Measurements from ENCODE around the gene HHAT.

Gene HHAT

GRCh38 chr1:210700511-210700910 lies 371.8 kb downstream of the HHAT start:
- H3K36me3 ChIP-seq (ENCODE audit: control insufficient read depth in 5 of 5, insufficient read depth in 5 of 5, low read length in 5 of 5), result no peaks in the 10 kb centered on the region
- H3K4me3 ChIP-seq (ENCODE audit: low read depth in 1 of 5, low read length in 5 of 5), result no peak overlapping the region
- no peaks in the 10 kb centered on the region for H3K27me3 ChIP-seq (ENCODE audit: control insufficient read depth in 5 of 5, insufficient read depth in 4 of 5, low read length in 5 of 5)
- H3K9me3 ChIP-seq (ENCODE audit: control insufficient read depth in 5 of 5, low read length in 5 of 5), result no peaks in the 10 kb centered on the region
- peaks cover 0 to 5% (median 0%) of the 10 kb centered on the region in 5 donors for H3K4me1 ChIP-seq (ENCODE audit: control insufficient read depth in 5 of 5, insufficient read depth in 5 of 5, low read length in 5 of 5)
- H3K9ac ChIP-seq (ENCODE audit: low read length in 5 of 5), result no peak overlapping the region
- H3K27ac ChIP-seq (ENCODE audit: low read depth, low read length), result no peak overlapping the region

GRCh38 chr1:210702506-210702905 lies 373.8 kb downstream of the HHAT start:
- H3K36me3 ChIP-seq (ENCODE audit: control insufficient read depth in 5 of 5, insufficient read depth in 5 of 5, low read length in 5 of 5), result no peaks in the 10 kb centered on the region
- no peak overlapping the region for H3K4me3 ChIP-seq (ENCODE audit: low read depth in 1 of 5, low read length in 5 of 5)

GRCh38 chr1:210703593-210703992 lies 374.9 kb downstream of the HHAT start:
- Histone ChIP-seq H3K4me3 (ENCODE audit: low read depth in 1 of 5, low read length in 5 of 5) (no peak overlapping the region), H3K27ac (ENCODE audit: low read depth, low read length) (no peak overlapping the region), H3K27me3 (ENCODE audit: control insufficient read depth in 5 of 5, insufficient read depth in 4 of 5, low read length in 5 of 5) (no peaks in the 10 kb centered on the region), H3K9ac (ENCODE audit: low read length in 5 of 5) (no peak overlapping the region), H3K36me3 (ENCODE audit: control insufficient read depth in 5 of 5, insufficient read depth in 5 of 5, low read length in 5 of 5) (no peaks in the 10 kb centered on the region), H3K4me1 (ENCODE audit: control insufficient read depth in 5 of 5, insufficient read depth in 5 of 5, low read length in 5 of 5) (peaks cover 0 to 2% (median 0%) of the 10 kb centered on the region in 5 donors), H3K9me3 (ENCODE audit: control insufficient read depth in 5 of 5, low read length in 5 of 5) (no peaks in the 10 kb centered on the region)

More at GRCh38 chr1:210702506-210702905, 373.8 kb downstream of the HHAT start:
- Histone ChIP-seq H3K27me3 (ENCODE audit: control insufficient read depth in 5 of 5, insufficient read depth in 4 of 5, low read length in 5 of 5) (no peaks in the 10 kb centered on the region), H3K9ac (ENCODE audit: low read length in 5 of 5) (no peak overlapping the region), H3K4me1 (ENCODE audit: control insufficient read depth in 5 of 5, insufficient read depth in 5 of 5, low read length in 5 of 5) (peaks cover 0 to 4% (median 0%) of the 10 kb centered on the region in 5 donors), H3K27ac (ENCODE audit: low read depth, low read length) (no peak overlapping the region), H3K9me3 (ENCODE audit: control insufficient read depth in 5 of 5, low read length in 5 of 5) (no peaks in the 10 kb centered on the region)

- Histone ChIP-seq H3K4me1 (ENCODE audit: control insufficient read depth in 5 of 5, insufficient read depth in 5 of 5, low read length in 5 of 5) (peaks cover 0 to 2% (median 0%) of the 10 kb centered on the region in 5 donors), H3K27me3 (ENCODE audit: control insufficient read depth in 5 of 5, insufficient read depth in 4 of 5, low read length in 5 of 5) (no peaks in the 10 kb centered on the region), H3K9me3 (ENCODE audit: control insufficient read depth in 5 of 5, low read length in 5 of 5) (peaks cover 0 to 2% (median 0%) of the 10 kb centered on the region in 5 donors), H3K36me3 (ENCODE audit: control insufficient read depth in 5 of 5, insufficient read depth in 5 of 5, low read length in 5 of 5) (no peaks in the 10 kb centered on the region), H3K9ac (ENCODE audit: low read length in 5 of 5) (no peak overlapping the region), H3K4me3 (ENCODE audit: low read depth in 1 of 5, low read length in 5 of 5) (no peak overlapping the region), H3K27ac (ENCODE audit: low read depth, low read length) (no peak overlapping the region)
Measured at GRCh38 chr1:210705086-210705485, 376.4 kb downstream of the HHAT start.

GRCh38 chr1:210706246-210706645 lies 377.5 kb downstream of the HHAT start:
- no peaks in the 10 kb centered on the region for H3K27me3 ChIP-seq (ENCODE audit: control insufficient read depth in 5 of 5, insufficient read depth in 4 of 5, low read length in 5 of 5)
- no peak overlapping the region for H3K27ac ChIP-seq (ENCODE audit: low read depth, low read length)
- H3K36me3 ChIP-seq (ENCODE audit: control insufficient read depth in 5 of 5, insufficient read depth in 5 of 5, low read length in 5 of 5), result no peaks in the 10 kb centered on the region
- H3K9ac ChIP-seq (ENCODE audit: low read length in 5 of 5), result no peak overlapping the region
- H3K9me3 ChIP-seq (ENCODE audit: control insufficient read depth in 5 of 5, low read length in 5 of 5), result peaks cover 0 to 2% (median 0%) of the 10 kb centered on the region in 5 donors
- peaks cover 0 to 2% (median 0%) of the 10 kb centered on the region in 5 donors for H3K4me1 ChIP-seq (ENCODE audit: control insufficient read depth in 5 of 5, insufficient read depth in 5 of 5, low read length in 5 of 5)
- H3K4me3 ChIP-seq (ENCODE audit: low read depth in 1 of 5, low read length in 5 of 5), result no peak overlapping the region

GRCh38 chr1:210707300-210708240 lies 378.9 kb downstream of the HHAT start:
- Histone ChIP-seq H3K27ac (ENCODE audit: low read depth, low read length) (no peak overlapping the region), H3K36me3 (ENCODE audit: control insufficient read depth in 5 of 5, insufficient read depth in 5 of 5, low read length in 5 of 5) (no peaks in the 10 kb centered on the region), H3K9ac (ENCODE audit: low read length in 5 of 5) (no peak overlapping the region), H3K4me3 (ENCODE audit: low read depth in 1 of 5, low read length in 5 of 5) (no peak overlapping the region), H3K27me3 (ENCODE audit: control insufficient read depth in 5 of 5, insufficient read depth in 4 of 5, low read length in 5 of 5) (no peaks in the 10 kb centered on the region), H3K9me3 (ENCODE audit: control insufficient read depth in 5 of 5, low read length in 5 of 5) (peaks cover 0 to 2% (median 0%) of the 10 kb centered on the region in 5 donors), H3K4me1 (ENCODE audit: control insufficient read depth in 5 of 5, insufficient read depth in 5 of 5, low read length in 5 of 5) (peaks cover 0 to 2% (median 0%) of the 10 kb centered on the region in 5 donors)

- no peak overlapping the region for H3K27ac ChIP-seq (ENCODE audit: low read depth, low read length)
- H3K9me3 ChIP-seq (ENCODE audit: control insufficient read depth in 5 of 5, low read length in 5 of 5), result peaks cover 0 to 2% (median 0%) of the 10 kb centered on the region in 5 donors
- no peaks in the 10 kb centered on the region for H3K27me3 ChIP-seq (ENCODE audit: control insufficient read depth in 5 of 5, insufficient read depth in 4 of 5, low read length in 5 of 5)
Measured at GRCh38 chr1:210709701-210710100, 381.0 kb downstream of the HHAT start.

GRCh38 chr1:210711825-210712612 lies 383.3 kb downstream of the HHAT start:
- Histone ChIP-seq H3K4me1 (ENCODE audit: control insufficient read depth in 5 of 5, insufficient read depth in 5 of 5, low read length in 5 of 5) (no peaks in the 10 kb centered on the region), H3K9me3 (ENCODE audit: control insufficient read depth in 5 of 5, low read length in 5 of 5) (peaks cover 0 to 2% (median 0%) of the 10 kb centered on the region in 5 donors), H3K9ac (ENCODE audit: low read length in 5 of 5) (no peak overlapping the region), H3K27ac (ENCODE audit: low read depth, low read length) (no peak overlapping the region), H3K4me3 (ENCODE audit: low read depth in 1 of 5, low read length in 5 of 5) (no peak overlapping the region), H3K27me3 (ENCODE audit: control insufficient read depth in 5 of 5, insufficient read depth in 4 of 5, low read length in 5 of 5) (no peaks in the 10 kb centered on the region), H3K36me3 (ENCODE audit: control insufficient read depth in 5 of 5, insufficient read depth in 5 of 5, low read length in 5 of 5) (no peaks in the 10 kb centered on the region)

More at GRCh38 chr1:210709701-210710100, 381.0 kb downstream of the HHAT start:
- Histone ChIP-seq H3K4me3 (ENCODE audit: low read depth in 1 of 5, low read length in 5 of 5) (no peak overlapping the region), H3K4me1 (ENCODE audit: control insufficient read depth in 5 of 5, insufficient read depth in 5 of 5, low read length in 5 of 5) (peaks cover 0 to 2% (median 0%) of the 10 kb centered on the region in 5 donors), H3K9ac (ENCODE audit: low read length in 5 of 5) (no peak overlapping the region), H3K36me3 (ENCODE audit: control insufficient read depth in 5 of 5, insufficient read depth in 5 of 5, low read length in 5 of 5) (no peaks in the 10 kb centered on the region)

GRCh38 chr1:210715072-210715471 lies 386.4 kb downstream of the HHAT start:
- H3K27me3 ChIP-seq (ENCODE audit: control insufficient read depth in 5 of 5, insufficient read depth in 4 of 5, low read length in 5 of 5), result no peaks in the 10 kb centered on the region
- H3K9ac ChIP-seq (ENCODE audit: low read length in 5 of 5), result no peak overlapping the region
- H3K4me3 ChIP-seq (ENCODE audit: low read depth in 1 of 5, low read length in 5 of 5), result no peak overlapping the region
- H3K9me3 ChIP-seq (ENCODE audit: control insufficient read depth in 5 of 5, low read length in 5 of 5), result no peaks in the 10 kb centered on the region
- no peaks in the 10 kb centered on the region for H3K36me3 ChIP-seq (ENCODE audit: control insufficient read depth in 5 of 5, insufficient read depth in 5 of 5, low read length in 5 of 5)
- H3K27ac ChIP-seq (ENCODE audit: low read depth, low read length), result no peak overlapping the region
- H3K4me1 ChIP-seq (ENCODE audit: control insufficient read depth in 5 of 5, insufficient read depth in 5 of 5, low read length in 5 of 5), result no peaks in the 10 kb centered on the region
